ENCODE measurements around the gene CRACR2B. TPM values are rescaled to one million over a fixed set of nuclear protein-coding genes. Genes with fewer than 3 reads are reported as not detected.

The CRACR2B gene
- total and polyA plus RNA-seq, 2 of the 13 experiments (the other 11 are each of a cell fraction or from before 2014, with no cell fraction given), result 14.9 to 21.0 TPM

DNA sequence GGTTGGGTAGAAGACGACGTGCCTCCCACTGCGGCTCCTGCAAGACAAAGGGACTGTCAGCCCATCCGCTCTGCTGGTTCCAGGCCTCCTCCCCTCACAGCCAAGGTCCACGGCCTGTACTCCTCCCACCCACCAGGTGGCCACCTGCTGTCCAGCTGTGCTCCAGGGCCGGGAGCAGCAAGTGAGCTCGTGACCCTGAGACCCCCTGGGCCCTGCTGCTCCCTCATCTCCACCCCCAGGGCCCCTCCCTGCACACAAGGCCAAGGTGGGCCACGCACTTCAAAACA, 42.4 kb downstream of the CRACR2B start (continued):
- TF ChIP-seq, protein P1, sequence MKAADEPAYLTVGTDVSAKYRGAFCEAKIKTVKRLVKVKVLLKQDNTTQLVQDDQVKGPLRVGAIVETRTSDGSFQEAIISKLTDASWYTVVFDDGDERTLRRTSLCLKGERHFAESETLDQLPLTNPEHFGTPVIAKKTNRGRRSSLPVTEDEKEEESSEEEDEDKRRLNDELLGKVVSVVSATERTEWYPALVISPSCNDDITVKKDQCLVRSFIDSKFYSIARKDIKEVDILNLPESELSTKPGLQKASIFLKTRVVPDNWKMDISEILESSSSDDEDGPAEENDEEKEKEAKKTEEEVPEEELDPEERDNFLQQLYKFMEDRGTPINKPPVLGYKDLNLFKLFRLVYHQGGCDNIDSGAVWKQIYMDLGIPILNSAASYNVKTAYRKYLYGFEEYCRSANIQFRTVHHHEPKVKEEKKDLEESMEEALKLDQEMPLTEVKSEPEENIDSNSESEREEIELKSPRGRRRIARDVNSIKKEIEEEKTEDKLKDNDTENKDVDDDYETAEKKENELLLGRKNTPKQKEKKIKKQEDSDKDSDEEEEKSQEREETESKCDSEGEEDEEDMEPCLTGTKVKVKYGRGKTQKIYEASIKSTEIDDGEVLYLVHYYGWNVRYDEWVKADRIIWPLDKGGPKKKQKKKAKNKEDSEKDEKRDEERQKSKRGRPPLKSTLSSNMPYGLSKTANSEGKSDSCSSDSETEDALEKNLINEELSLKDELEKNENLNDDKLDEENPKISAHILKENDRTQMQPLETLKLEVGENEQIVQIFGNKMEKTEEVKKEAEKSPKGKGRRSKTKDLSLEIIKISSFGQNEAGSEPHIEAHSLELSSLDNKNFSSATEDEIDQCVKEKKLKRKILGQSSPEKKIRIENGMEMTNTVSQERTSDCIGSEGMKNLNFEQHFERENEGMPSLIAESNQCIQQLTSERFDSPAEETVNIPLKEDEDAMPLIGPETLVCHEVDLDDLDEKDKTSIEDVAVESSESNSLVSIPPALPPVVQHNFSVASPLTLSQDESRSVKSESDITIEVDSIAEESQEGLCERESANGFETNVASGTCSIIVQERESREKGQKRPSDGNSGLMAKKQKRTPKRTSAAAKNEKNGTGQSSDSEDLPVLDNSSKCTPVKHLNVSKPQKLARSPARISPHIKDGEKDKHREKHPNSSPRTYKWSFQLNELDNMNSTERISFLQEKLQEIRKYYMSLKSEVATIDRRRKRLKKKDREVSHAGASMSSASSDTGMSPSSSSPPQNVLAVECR (CRISPR knock-in tag; IDR thresholded peaks at IDR 0.05; ENCODE audit: borderline replicate concordance), result 0 out of 2 replicates have a peak, but pooled peaks have one; percentile 32
- TF ChIP-seq ZNF263 (CRISPR knock-in tag; IDR thresholded peaks at IDR 0.05) (peak; percentile 81), ZNF678 (CRISPR knock-in tag; IDR thresholded peaks at IDR 0.05) (no peak), EEA1 (CRISPR knock-in tag; IDR thresholded peaks at IDR 0.05; ENCODE audit: borderline replicate concordance) (no peak), SSRP1 (CRISPR knock-in tag; IDR thresholded peaks at IDR 0.05) (0 out of 2 replicates have a peak, but pooled peaks have one; percentile 22)
- TF ChIP-seq, protein P2, sequence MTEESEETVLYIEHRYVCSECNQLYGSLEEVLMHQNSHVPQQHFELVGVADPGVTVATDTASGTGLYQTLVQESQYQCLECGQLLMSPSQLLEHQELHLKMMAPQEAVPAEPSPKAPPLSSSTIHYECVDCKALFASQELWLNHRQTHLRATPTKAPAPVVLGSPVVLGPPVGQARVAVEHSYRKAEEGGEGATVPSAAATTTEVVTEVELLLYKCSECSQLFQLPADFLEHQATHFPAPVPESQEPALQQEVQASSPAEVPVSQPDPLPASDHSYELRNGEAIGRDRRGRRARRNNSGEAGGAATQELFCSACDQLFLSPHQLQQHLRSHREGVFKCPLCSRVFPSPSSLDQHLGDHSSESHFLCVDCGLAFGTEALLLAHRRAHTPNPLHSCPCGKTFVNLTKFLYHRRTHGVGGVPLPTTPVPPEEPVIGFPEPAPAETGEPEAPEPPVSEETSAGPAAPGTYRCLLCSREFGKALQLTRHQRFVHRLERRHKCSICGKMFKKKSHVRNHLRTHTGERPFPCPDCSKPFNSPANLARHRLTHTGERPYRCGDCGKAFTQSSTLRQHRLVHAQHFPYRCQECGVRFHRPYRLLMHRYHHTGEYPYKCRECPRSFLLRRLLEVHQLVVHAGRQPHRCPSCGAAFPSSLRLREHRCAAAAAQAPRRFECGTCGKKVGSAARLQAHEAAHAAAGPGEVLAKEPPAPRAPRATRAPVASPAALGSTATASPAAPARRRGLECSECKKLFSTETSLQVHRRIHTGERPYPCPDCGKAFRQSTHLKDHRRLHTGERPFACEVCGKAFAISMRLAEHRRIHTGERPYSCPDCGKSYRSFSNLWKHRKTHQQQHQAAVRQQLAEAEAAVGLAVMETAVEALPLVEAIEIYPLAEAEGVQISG (CRISPR knock-in tag; IDR thresholded peaks at IDR 0.05), result 0 out of 2 replicates have a peak, but pooled peaks have one; percentile 58

Measured in HepG2 (cell line).